Tibial nerve (tissue), 4 donors: ENCODE data around the gene SECTM1. TPM values are rescaled to one million over a fixed set of nuclear protein-coding genes. Genes with fewer than 3 reads are reported as not detected.

Experiments used
- DNase-seq, 2 donors: peaks; one replicate each; pipeline ENCODE4 v3.0.0-alpha.2; 2019; ENCODE audit warnings: low spot score in 2 of 2
- H3K27ac ChIP-seq, 4 donors: fragments of 200-600 bp; sonication (generic) in 3 of 4; one replicate each; pipeline ENCODE4 v1.5.1; 2017 to 2019; ENCODE audit warnings: mild to moderate bottlenecking in 1 of 4
- H3K27me3 ChIP-seq, 2 donors: fragments of 200-600 bp; sonication (generic) in 1 of 2; one replicate each; pipeline versions ENCODE4 v1.5.1 to v1.6.0; 2017 to 2019
- H3K36me3 ChIP-seq, 3 donors: fragments of 200-600 bp; sonication (generic); one replicate each; pipeline ENCODE4 v1.5.1; 2018 to 2019
- H3K4me1 ChIP-seq, 4 donors: fragments of 200-600 bp; sonication (generic) in 3 of 4; one replicate each; pipeline ENCODE4 v1.5.1; 2017 to 2019
- H3K4me3 ChIP-seq, 4 donors: fragments of 200-600 bp; sonication (generic) in 3 of 4; one replicate each; pipeline ENCODE4 v1.5.1; 2017 to 2019; ENCODE audit warnings: mild to moderate bottlenecking in 1 of 4, moderate library complexity in 1 of 4
- H3K9me3 ChIP-seq, 4 donors: fragments of 200-600 bp; sonication (generic) in 3 of 4; one replicate each; pipeline ENCODE4 v1.5.1; 2017 to 2019
- CTCF ChIP-seq, 5 experiments: fragments of 200-600 bp in 3 of 5; fragments of 450-650 bp in 2 of 5; sonication (generic) in 3 of 5; IDR thresholded peaks; one replicate each; pipeline ENCODE4 v1.5.1; 2016 to 2019; ENCODE audit warnings: antibody characterized with exemption in 5 of 5, mild to moderate bottlenecking in 3 of 5, moderate library complexity in 2 of 5
- EP300 ChIP-seq, 2 donors: sonication (generic); formaldehyde crosslinking; IDR thresholded peaks; one replicate each; pipeline ENCODE4 v1.6.1; 2017; ENCODE audit warnings: antibody characterized with exemption in 2 of 2, mild to moderate bottlenecking in 1 of 2
- POLR2A ChIP-seq, 2 donors: fragments of 450-650 bp; IDR thresholded peaks; one replicate each; pipeline ENCODE4 v1.6.1; 2017; ENCODE audit warnings: antibody characterized with exemption in 2 of 2, mild to moderate bottlenecking in 2 of 2, moderate library complexity in 2 of 2
- WGBS, 2 donors: methylation state at CpG; one replicate each; pipeline ENCODE4 v1.1.5; 2018; 5-methylcytosine and 5-hydroxymethylcytosine counted together
- total RNA-seq, 4 donors: library from RNA; depleted of rRNA; stranded (reverse); fragments of >200 nt; gene quantifications; one replicate each; pipeline ENCODE4 v1.1.0, GENCODE V29; 2016

The SECTM1 gene
- total RNA-seq, 4 donors from 2014 or later, result 6.9 to 12.6 (median 11.3) TPM

- Histone ChIP-seq H3K36me3 (no peaks in the 10 kb centered on the region), H3K4me1 (peaks cover 0 to 59% (median 39%) of the 10 kb centered on the region in 4 donors), H3K27ac (peak overlapping the region; percentile 85 to 98 (median 90)), H3K4me3 (peak overlapping the region; percentile 28 to 93 (median 55)), H3K9me3 (no peaks in the 10 kb centered on the region), H3K27me3 (no peaks in the 10 kb centered on the region)
- 86 to 87% methylated on average over 15 of the region's 15 CpGs for WGBS, 2 donors
- TF ChIP-seq EP300 (IDR thresholded peaks at IDR 0.05), result no peak
- no peak for TF ChIP-seq CTCF (IDR thresholded peaks at IDR 0.05)
- TF ChIP-seq POLR2A (IDR thresholded peaks at IDR 0.05), result no peak
- DNase-seq, result no peak
Measured at GRCh38 chr17:82294064-82294773, 39.3 kb downstream of the SECTM1 start.

- TF ChIP-seq EP300 (IDR thresholded peaks at IDR 0.05) (peak; percentile 82 to 98), POLR2A (IDR thresholded peaks at IDR 0.05) (peak; percentile 89 to 97), CTCF (IDR thresholded peaks at IDR 0.05) (peak in 1 of 5 experiments; percentile 37)
- 6 to 17% methylated on average over 16 to 48 of the region's 86 CpGs for WGBS, 2 donors
- peak; percentile 94 for DNase-seq
- H3K36me3 ChIP-seq, result no peaks in the 10 kb centered on the region
- H3K4me1 ChIP-seq, result peaks cover 0 to 42% (median 26%) of the 10 kb centered on the region in 4 donors
- H3K27ac ChIP-seq, result peak overlapping the region; percentile 95 to 98 (median 96)
- H3K27me3 ChIP-seq, result no peaks in the 10 kb centered on the region
- H3K9me3 ChIP-seq, result no peaks in the 10 kb centered on the region
- H3K4me3 ChIP-seq, result peak overlapping the region; percentile 61 to 96 (median 82)
Measured at GRCh38 chr17:82292251-82293154, 41.1 kb downstream of the SECTM1 start.

- no peak for DNase-seq
- Histone ChIP-seq H3K4me1 (peaks cover 0 to 34% (median 20%) of the 10 kb centered on the region in 4 donors), H3K27me3 (no peaks in the 10 kb centered on the region), H3K36me3 (no peaks in the 10 kb centered on the region), H3K9me3 (no peaks in the 10 kb centered on the region), H3K4me3 (peak overlapping the region; percentile 61 to 96 (median 82)), H3K27ac (peak overlapping the region; percentile 95 to 98 (median 96))
- no peak for TF ChIP-seq EP300 (IDR thresholded peaks at IDR 0.05)
- TF ChIP-seq CTCF (IDR thresholded peaks at IDR 0.05), result no peak
- no peak for TF ChIP-seq POLR2A (IDR thresholded peaks at IDR 0.05)
- WGBS, 2 donors, result 81 to 89% methylated on average over 19 of the region's 19 CpGs
Measured at GRCh38 chr17:82291582-82292250, 41.9 kb downstream of the SECTM1 start.

- TF ChIP-seq EP300 (IDR thresholded peaks at IDR 0.05), result peak in 1 of 2 donors; percentile 18
- no peak for TF ChIP-seq CTCF (IDR thresholded peaks at IDR 0.05)
- TF ChIP-seq POLR2A (IDR thresholded peaks at IDR 0.05), result no peak
- 72 to 73% methylated on average over 19 of the region's 19 CpGs for WGBS, 2 donors
- H3K27me3 ChIP-seq, result no peaks in the 10 kb centered on the region
- no peak overlapping the region for H3K4me3 ChIP-seq
- H3K4me1 ChIP-seq, result peaks cover 0 to 37% (median 13%) of the 10 kb centered on the region in 4 donors
- DNase-seq, result no peak
- H3K27ac ChIP-seq, result peak overlapping the region in 2 of 4 donors; percentile 23 to 29
- no peaks in the 10 kb centered on the region for H3K36me3 ChIP-seq
- H3K9me3 ChIP-seq, result no peaks in the 10 kb centered on the region
Measured at GRCh38 chr17:82287868-82288801, 45.4 kb downstream of the SECTM1 start.
